Heart left ventricle (tissue), 16 donors: ENCODE results near the gene WTAP. TPM values are rescaled to one million over a fixed set of nuclear protein-coding genes. Genes with fewer than 3 reads are reported as not detected.

Experiments used
- ATAC-seq, 4 donors: fragments of 200-7000 bp; cut with Tn5 transposase; one replicate each; pipeline ENCODE4 v1.9.1; 2020 to 2022; ENCODE audit warnings: moderate library complexity in 4 of 4, mild to moderate bottlenecking in 3 of 4, moderate number of reproducible peaks in 1 of 4
- DNase-seq, 5 donors: peaks; one replicate each; pipeline ENCODE4 v3.0.0-alpha.2; 2020
- H3K27ac ChIP-seq, 12 donors: fragments of 200-600 bp; sonication (generic) in 4 of 12; one replicate each; pipeline versions ENCODE4 v1.5.0 to v1.8.0; 2016 to 2022; ENCODE audit warnings: mild to moderate bottlenecking in 2 of 12
- H3K27me3 ChIP-seq, 9 donors: fragments of 200-600 bp; sonication (generic) in 2 of 9; one replicate each; pipeline versions ENCODE4 v1.5.1 to v1.8.0; 2016 to 2022; ENCODE audit warnings: mild to moderate bottlenecking in 3 of 9
- H3K36me3 ChIP-seq, 9 donors: fragments of 200-600 bp; sonication (generic) in 2 of 9; one replicate each; pipeline versions ENCODE4 v1.5.0 to v1.8.0; 2018 to 2022; ENCODE audit warnings: mild to moderate bottlenecking in 2 of 9
- H3K4me1 ChIP-seq, 12 donors: fragments of 200-600 bp; sonication (generic) in 4 of 12; one replicate each; pipeline versions ENCODE4 v1.5.0 to v1.8.0; 2016 to 2022; ENCODE audit warnings: mild to moderate bottlenecking in 3 of 12
- H3K4me3 ChIP-seq, 12 donors: fragments of 200-600 bp; sonication (generic) in 4 of 12; one replicate each; pipeline versions ENCODE4 v1.5.0 to v1.8.0; 2017 to 2022; ENCODE audit warnings: mild to moderate bottlenecking in 9 of 12, moderate library complexity in 4 of 12
- H3K9me3 ChIP-seq, 12 donors: fragments of 200-600 bp; sonication (generic) in 4 of 12; one replicate each; pipeline versions ENCODE4 v1.5.0 to v1.8.0; 2016 to 2022; ENCODE audit warnings: mild to moderate bottlenecking in 1 of 12
- POLR2A ChIP-seq, 2 donors: fragments of 450-650 bp; IDR thresholded peaks; one replicate each; pipeline ENCODE4 v1.6.1; 2017; ENCODE audit warnings: antibody characterized with exemption in 2 of 2, mild to moderate bottlenecking in 2 of 2, moderate library complexity in 2 of 2
- WGBS, 4 donors: extraction: QIAGEN DNeasy Blood & Tissue Kit in 2 of 4; methylation state at CpG; one replicate each; pipeline versions ENCODE4 v1.1.5 to v1.1.7; 2013 to 2018; 5-methylcytosine and 5-hydroxymethylcytosine counted together
- intact Hi-C, 10 donors: fragments of 100-400 bp; cut with DNase I; formaldehyde crosslinking; loops; one replicate each; pipeline versions ENCODE4 v1.11.1 to v1.14.2; 2022
- polyA plus RNA-seq, 2 donors: library from polyadenylated mRNA; stranded (reverse); fragments of 200-250 nt; gene quantifications; one replicate each; pipeline ENCODE4 v1.2.3, GENCODE V29; 2013
- total RNA-seq, 9 donors: library from RNA; depleted of rRNA in 2 of 9; stranded (reverse); fragments of >200 nt in 2 of 9; fragmentation: NEBNext Ultra II Directional in 3 of 9; extraction: Animal tissue kit (Norgen Biotek cat#: 25700) in 3 of 9; gene quantifications; one replicate each; pipeline versions ENCODE4 v1.1.0 to v1.2.4, GENCODE V29; 2016 to 2023
- TF ChIP-seq, protein P1 (sequence below), 12 donors: fragments of 200-600 bp; sonication (generic) in 4 of 12; IDR thresholded peaks; one replicate each; pipeline versions ENCODE4 v1.5.0 to v1.8.0; 2018 to 2022; ENCODE audit warnings: antibody characterized with exemption in 12 of 12, mild to moderate bottlenecking in 5 of 12
- donor health status: ischemic (EF 13 %, LVEDD 7.1; RV severe dilation, severe dysfunction).
- donor health status: healthy with polysubstance abuse.
- donor health status: DM: no; HTN: yes; CAD: no.
- donor health status: DM: no; HTN: no; CAD: no.
- donor health status: ischemic (EF 25% LVEDD 6.9; RV normal size, moderate dysfunction).
- donor health status: ischemic (EF 25% LVEDD 5.7; RV mildly dilated, moderate dysfunction).
- donor health status: healthy.
- donor health status: DM: yes; HTN: yes; CAD: no.
- donor health status: ischemic (EF 35%, LVEDD 5.7; RV mildly dilated, moderate dysfunction).
- donor health status: nonischemic (EF 11% LVEDD 7.7; RV severe dilation, severe dysfunction).
- donor health status: DM: yes; HTN: yes; CAD: no.
- donor health status: PGD.
- donor health status: ischemic (EF 29% LVEDD 5.4; RV normal size, mild dysfunction).
- donor health status: nonischemic (EF 23%, LVEDD 6.1; RV moderate dilation, normal function).

The WTAP gene
- total and polyA plus RNA-seq, 11 donors = 30.7 to 75.3 (median 48.2) TPM

DNA sequence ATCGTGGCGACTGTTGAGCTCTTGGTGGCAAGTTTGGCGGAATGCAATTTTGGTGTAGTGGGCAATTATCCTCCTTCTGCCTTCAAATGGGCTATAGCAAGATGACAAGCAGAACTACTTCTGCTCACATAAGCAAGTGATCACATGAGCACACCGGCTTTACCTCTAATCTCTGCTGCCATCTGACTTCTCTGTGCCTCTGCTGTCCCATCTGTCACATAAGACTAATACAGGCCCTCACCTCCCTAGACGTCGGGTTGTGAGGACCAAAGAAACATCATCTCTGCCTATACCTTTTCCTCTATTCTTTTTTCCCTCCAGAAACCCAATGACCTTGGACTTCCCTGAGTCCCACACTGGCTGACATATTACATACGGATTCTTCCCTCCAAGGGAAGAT lies 13.3 kb upstream of the WTAP start:
- H3K4me3 ChIP-seq = no peak overlapping the region
- peak overlapping the region in 2 of 12 donors; percentile 1 to 90 for H3K27ac ChIP-seq
- H3K4me1 ChIP-seq = peaks cover 4 to 43% (median 23%) of the 10 kb centered on the region in 12 donors
- 86 to 94% (median 88%) methylated on average over 7 of the region's 7 CpGs for WGBS, 4 donors
- H3K9me3 ChIP-seq = no peaks in the 10 kb centered on the region
- intact Hi-C loops = no loop called here
- ATAC-seq (no peak), DNase-seq (no peak)
- no peaks in the 10 kb centered on the region for H3K36me3 ChIP-seq
- H3K27me3 ChIP-seq = no peaks in the 10 kb centered on the region
- no peak for TF ChIP-seq POLR2A (IDR thresholded peaks at IDR 0.05)
- TF ChIP-seq, protein P1, sequence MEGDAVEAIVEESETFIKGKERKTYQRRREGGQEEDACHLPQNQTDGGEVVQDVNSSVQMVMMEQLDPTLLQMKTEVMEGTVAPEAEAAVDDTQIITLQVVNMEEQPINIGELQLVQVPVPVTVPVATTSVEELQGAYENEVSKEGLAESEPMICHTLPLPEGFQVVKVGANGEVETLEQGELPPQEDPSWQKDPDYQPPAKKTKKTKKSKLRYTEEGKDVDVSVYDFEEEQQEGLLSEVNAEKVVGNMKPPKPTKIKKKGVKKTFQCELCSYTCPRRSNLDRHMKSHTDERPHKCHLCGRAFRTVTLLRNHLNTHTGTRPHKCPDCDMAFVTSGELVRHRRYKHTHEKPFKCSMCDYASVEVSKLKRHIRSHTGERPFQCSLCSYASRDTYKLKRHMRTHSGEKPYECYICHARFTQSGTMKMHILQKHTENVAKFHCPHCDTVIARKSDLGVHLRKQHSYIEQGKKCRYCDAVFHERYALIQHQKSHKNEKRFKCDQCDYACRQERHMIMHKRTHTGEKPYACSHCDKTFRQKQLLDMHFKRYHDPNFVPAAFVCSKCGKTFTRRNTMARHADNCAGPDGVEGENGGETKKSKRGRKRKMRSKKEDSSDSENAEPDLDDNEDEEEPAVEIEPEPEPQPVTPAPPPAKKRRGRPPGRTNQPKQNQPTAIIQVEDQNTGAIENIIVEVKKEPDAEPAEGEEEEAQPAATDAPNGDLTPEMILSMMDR (IDR thresholded peaks at IDR 0.05) = no peak

DNA sequence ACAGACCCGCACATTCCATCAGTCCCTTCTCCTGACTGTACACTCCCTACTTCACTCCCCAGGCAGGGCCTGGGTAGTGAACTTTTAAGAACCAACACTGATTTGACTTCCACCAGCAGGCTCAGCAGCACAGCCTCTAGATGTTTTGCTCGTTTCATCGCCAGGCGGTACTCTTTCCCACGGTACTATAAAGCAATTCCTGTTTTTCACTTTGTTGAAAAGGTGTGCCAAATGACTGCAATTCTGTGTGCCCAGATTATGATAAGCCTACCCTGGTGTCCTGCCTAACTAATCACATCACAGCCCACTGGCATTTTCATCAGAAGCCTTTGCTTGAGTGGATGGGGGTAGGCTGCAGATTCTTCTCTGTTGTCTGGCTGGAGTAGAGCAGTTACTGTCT lies 12.9 kb upstream of the WTAP start:
- intact Hi-C loops = no loop called here
- Histone ChIP-seq H3K4me3 (no peak overlapping the region), H3K9me3 (no peaks in the 10 kb centered on the region), H3K36me3 (no peaks in the 10 kb centered on the region), H3K4me1 (peaks cover 4 to 43% (median 23%) of the 10 kb centered on the region in 12 donors), H3K27me3 (no peaks in the 10 kb centered on the region), H3K27ac (peak overlapping the region in 4 of 12 donors; percentile 1 to 90 (median 50))
- ATAC-seq (peak in 2 of 4 donors; percentile 6 to 50), DNase-seq (no peak)
- WGBS, 4 donors = 52 to 80% (median 71%) methylated on average over 5 of the region's 5 CpGs
- TF ChIP-seq POLR2A (IDR thresholded peaks at IDR 0.05) = no peak
- TF ChIP-seq, protein P1 (IDR thresholded peaks at IDR 0.05) = no peak

DNA sequence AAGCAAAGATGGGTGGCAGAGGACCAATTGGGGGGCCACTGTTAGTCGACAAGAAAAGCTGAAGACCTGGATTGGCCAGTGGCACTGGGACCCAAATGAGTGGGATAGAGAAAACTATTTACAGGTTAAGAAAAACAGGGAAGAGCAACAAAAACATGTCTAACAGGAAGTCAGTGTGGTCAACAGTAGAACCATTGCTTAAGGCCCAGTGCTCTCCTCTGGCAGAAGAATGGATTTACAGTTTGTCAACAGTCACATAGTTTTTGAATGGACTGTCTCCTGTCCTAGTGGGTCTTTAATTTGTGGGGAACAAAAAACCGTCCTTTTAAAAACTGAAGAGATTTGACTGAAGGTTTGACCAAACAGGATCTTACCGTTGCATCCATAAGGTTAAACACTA lies 12.1 kb upstream of the WTAP start:
- Histone ChIP-seq H3K27ac (peak overlapping the region in 7 of 12 donors; percentile 1 to 90 (median 77)), H3K4me3 (no peak overlapping the region), H3K36me3 (no peaks in the 10 kb centered on the region), H3K9me3 (no peaks in the 10 kb centered on the region), H3K27me3 (no peaks in the 10 kb centered on the region), H3K4me1 (peaks cover 4 to 43% (median 23%) of the 10 kb centered on the region in 12 donors)
- WGBS, 4 donors = 69 to 97% (median 78%) methylated on average over 3 of the region's 3 CpGs
- intact Hi-C loops = no loop called here
- TF ChIP-seq, protein P1 (IDR thresholded peaks at IDR 0.05) = no peak
- TF ChIP-seq POLR2A (IDR thresholded peaks at IDR 0.05) = no peak
- ATAC-seq (no peak), DNase-seq (no peak)

DNA sequence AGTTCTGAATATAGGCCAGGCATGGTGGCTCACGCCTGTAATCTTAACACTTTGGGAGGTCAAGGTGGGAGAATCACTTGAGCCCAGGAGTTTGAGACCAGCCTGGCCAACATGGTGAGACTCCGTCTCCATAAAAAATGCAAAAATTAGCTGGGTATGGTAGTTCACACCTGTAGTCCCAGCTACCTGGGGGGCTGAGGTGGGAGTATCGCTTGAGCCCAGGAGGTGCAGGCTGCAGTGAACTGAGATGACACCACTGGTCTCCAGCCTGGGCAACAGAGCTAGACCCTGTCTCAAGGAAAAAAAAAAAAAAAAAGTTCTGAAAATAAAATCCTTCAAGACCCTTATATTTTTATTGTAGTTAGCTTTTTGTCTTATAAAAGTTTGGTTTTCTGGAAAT lies 11.7 kb upstream of the WTAP start:
- intact Hi-C loops = no loop called here
- ATAC-seq = no peak
- H3K27ac ChIP-seq = peak overlapping the region in 11 of 12 donors; percentile 1 to 90 (median 72)

More for the DNA sequence above, 11.7 kb upstream of the WTAP start:
- 95 to 100% (median 98%) methylated on average over 3 of the region's 3 CpGs for WGBS, 4 donors
- H3K4me3 ChIP-seq = no peak overlapping the region
- no peaks in the 10 kb centered on the region for H3K9me3 ChIP-seq
- DNase-seq = no peak
- TF ChIP-seq, protein P1 (IDR thresholded peaks at IDR 0.05) = no peak
- TF ChIP-seq POLR2A (IDR thresholded peaks at IDR 0.05) = no peak
- H3K4me1 ChIP-seq = peaks cover 4 to 43% (median 23%) of the 10 kb centered on the region in 12 donors
- no peaks in the 10 kb centered on the region for H3K36me3 ChIP-seq
- no peaks in the 10 kb centered on the region for H3K27me3 ChIP-seq
